HG02763 (cell line): ENCODE data around the gene ARHGAP6.
"Not testable (repeated sequence)": the region's sequence is repeated elsewhere in the genome, so short reads cannot be mapped to it uniquely, and the experiment has no call there.

ENCODE experiments used
- ATAC-seq: cut with Tn5 transposase; IDR thresholded peaks from one replicate; pipeline ENCODE4 v1.9.1; 2021; ENCODE audit warnings: mild to moderate bottlenecking, moderate library complexity; ENCODE audit not compliant: unreplicated experiment

The ARHGAP6 gene

DNA sequence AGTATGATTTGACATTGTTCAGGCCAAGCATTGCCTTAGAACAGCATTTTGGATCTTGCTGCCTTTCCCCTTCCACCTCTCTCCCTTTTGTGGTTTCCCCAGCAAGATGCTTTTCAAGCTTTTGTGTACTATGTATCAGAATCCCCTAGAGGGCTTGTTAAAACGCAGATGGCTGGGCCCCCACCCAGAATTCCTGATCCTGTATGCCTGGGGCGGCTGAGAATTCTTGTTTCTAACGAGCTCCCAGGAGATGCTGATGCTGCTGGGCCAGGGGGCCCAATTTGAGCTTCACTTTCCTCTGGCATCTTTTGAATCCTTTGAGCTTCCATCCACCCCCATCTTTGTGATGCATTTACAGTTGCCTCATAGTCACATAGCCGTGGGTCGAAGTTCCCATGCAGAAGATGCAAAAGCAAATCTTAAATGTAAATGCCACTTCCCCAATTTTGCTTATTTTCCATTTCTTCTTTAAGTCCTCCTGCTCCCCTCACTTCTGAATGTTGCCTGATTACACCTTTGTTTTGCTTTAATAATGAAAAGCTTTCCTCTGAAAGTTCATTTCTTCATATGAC, 536.1 kb downstream of the ARHGAP6 start:
- ATAC-seq = no peak

DNA sequence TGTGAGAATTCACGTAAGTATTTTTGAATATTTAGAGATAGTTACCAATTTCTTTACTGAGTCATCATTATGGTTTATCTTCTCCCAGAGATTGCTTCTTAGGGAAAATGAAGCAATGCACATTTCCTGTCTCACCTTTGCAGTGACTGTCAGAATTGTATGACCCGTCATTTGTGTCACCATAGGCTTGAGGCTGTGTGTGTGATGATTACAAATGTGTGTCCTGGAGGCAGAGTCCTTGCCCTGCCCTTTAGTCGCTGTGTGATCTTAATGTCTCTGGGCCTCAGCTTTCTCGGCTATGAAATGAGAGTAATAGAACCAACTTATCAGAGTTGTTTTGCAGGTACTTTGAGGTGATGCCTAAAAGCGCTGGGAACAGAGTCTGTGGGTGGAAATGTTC, 540.7 kb downstream of the ARHGAP6 start:
- ATAC-seq = no peak

GRCh38 chrX:11124112-11124511, 541.6 kb downstream of the ARHGAP6 start:
- no peak for ATAC-seq

DNA sequence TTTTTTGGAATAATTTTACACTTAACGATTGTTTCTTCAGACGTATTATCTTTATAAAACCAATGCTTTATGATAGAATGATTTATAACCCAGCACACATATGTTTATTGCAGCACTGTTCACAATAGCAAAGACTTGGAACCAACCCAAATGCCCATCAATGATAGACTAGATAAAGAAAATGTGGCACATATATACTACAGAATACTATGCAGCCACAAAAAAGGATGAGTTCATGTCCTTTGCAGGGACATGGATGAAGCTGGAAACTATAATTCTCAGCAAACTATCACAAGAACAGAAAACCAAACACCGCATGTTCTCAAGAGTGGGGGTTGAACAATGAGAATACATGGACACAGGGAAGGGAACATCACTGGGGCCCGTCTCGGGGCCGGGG, 542.6 kb downstream of the ARHGAP6 start:
- not testable (repeated sequence) for ATAC-seq

DNA sequence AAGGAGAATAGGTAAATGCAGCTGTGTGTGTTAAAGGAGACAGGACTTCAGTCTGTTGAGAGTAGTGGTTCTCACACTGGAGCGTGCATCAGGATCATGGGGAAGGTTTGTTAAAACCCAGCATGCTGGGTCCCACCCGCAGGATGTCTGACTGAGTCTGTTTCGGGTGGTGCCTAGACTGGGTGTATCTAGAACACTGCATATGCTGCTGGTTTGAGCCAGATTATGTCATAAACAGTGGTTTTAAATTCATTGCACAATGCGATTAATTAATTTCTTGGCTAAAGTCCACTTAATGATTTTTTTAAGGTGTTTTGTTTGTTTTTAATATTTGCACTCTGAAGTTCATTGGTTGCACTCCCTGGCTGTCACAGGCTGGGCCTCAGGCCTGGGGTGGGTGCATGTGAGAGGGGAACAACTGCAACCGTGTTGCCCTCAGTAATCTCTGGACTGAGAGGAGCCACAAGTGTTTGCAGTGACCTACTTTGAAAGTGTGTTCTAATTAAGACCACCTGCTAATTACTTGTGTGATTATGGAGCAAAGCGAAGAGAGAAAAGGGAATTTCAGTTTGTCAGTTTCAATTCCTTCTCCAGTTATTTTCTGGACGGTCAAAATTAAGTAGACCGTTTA, 546.3 kb downstream of the ARHGAP6 start:
- no peak for ATAC-seq

DNA sequence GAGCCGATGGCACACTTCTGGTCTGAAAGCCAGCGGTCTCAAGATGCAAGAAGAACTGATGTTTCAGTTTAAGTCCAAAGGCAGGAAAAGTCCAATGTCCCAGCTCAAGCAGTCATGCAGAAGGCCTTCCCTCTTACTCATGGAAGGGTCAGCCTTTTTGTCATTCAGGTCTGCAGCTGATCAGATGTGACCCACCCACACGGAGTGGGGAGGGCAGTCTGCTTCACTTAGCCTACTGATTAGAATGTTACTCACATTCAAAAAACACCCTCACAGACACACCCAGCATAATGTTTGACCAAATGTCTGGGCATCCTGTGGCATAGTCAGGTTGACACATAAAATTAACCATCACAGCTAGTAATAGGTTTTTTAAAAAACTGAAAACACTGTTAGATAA, 548.0 kb downstream of the ARHGAP6 start:
- ATAC-seq = no peak

DNA sequence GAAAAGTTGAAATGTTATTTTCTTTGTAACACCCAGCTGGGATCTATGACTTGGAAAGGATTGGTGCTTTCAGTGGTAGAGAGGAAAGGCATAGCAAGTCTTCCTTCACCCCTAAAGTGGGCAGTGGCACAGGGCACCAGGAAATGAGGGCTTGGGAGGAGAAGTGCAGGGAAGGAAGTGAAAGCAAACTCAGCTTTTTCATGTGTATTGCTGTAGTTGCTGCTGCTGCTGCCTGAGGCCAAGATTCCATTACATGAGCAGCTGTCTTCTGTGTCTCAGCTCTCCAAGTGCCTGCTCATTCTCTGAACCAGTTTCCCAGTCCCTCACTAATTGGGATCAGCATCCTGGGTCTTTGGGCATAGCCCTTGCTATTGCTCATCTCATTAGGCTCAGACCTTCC, 552.0 kb downstream of the ARHGAP6 start:
- no peak for ATAC-seq

DNA sequence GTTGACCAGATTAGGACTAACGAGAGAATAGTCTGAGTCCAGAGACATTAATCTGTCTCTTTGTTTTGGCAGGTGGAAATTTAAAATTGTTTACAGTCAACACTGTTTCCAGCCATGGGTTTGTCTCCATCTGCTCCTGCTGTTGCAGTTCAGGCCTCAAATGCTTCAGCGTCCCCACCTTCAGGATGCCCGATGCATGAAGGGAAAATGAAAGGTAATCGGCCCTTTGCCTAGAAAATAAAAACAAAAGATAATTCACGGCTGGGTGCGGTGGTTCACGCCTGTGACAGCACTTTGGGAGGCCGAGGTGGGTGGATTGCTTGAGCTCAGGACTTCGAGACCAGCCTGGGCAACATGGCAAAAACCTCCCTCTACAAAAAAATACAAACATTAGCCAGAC, 553.8 kb downstream of the ARHGAP6 start:
- ATAC-seq = no peak

DNA sequence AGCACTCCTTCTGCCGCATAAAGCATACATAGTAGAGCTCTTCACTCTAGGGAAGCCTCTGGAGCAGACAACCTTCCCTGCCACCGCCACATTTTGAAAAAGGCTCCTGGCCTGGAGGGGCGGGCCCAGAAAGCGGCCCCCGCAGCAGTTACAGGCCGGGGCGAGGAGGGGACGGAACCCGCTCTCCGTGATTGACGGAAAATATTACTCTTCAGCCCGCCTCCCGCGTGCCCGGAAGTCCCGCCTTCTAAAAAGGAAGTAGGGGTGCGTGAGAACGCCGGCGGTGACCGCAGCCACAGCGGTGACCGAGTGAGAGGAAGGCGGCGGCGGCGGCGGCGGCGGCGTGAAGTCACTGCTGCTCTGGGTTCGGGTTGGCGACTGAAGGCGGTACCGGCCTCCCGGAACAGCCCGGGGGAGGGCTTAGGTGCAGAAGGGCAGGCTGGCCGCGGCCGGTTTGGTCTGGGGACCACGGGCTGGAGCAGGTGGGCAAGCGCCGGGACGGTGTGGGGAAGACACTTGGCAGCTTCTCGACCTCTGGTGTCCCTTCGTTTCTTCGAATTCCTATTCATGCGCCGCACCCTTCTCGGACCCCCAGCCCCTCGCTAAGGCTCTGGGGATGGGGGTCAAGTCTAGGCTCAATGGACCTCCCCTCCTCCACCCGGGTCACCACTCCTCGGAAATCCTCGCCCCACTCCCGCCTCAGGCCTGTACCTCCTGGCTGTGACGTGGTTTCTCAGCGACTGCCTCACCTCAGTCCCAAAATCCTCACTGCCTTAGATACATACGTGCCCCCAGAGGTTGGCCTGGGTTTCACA, 554.5 kb downstream of the ARHGAP6 start, which contains the start of gene HCCS:
Gene HCCS, plus strand, starts transcription at position 296 of the 815 bp plus-strand sequence. CDS start 729 bp downstream, outside the sequence.
- peak; percentile 91 for ATAC-seq

- ATAC-seq = no peak
Measured at GRCh38 chrX:11109968-11110367, 555.8 kb downstream of the ARHGAP6 start.

DNA sequence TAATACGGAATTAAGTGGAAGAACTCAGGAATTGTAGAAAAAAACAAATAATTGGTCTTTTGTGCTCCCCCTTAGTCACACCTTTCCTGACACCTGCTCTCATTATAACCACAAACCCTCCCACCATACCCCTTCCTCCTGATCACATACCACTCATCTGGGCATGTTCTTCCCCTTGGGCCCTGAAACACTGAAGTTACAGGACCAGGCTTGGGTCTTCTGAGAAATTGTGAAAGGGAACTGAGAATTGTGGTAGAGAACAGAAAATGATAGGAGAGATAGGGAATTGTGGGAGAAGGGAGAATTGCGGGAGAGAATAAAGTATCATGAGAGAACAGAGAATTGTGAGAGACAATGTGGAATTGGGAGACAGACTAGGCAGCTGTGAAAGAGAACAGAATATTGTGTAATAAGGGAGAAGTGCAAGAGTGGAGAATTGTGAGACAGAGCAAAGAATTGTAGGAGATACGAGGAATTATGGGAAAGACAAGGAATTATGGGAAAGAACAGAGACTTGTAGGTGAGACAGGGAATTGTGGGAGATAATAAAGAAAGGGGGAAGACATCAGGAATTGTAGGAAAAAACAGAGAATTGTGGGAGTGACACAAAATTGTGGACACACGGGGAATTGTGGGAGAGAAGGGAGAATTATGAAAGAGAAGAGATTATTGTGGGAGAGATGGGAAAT, 557.3 kb downstream of the ARHGAP6 start:
- no peak for ATAC-seq

GRCh38 chrX:11105080-11105479, 560.6 kb downstream of the ARHGAP6 start:
- no peak for ATAC-seq

DNA sequence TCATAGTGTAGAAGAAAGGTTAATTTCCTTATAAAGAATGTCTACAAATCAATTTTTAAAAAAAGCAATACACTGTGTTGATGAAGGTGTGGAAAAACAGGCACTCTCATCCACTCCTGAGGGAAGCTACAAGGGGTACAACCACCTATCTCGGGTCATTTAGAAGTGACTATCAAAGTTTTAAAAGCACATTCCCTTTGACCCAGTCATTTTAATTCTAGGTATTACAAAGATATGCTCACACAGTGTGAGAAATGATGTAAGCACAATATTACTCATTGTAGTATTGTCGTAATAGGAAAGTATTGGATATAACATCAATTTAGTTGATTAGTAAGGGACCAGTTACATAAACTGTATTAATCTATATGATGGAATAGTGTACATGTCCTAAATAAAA, 562.0 kb downstream of the ARHGAP6 start:
- no peak for ATAC-seq

GRCh38 chrX:11103006-11103405, 562.7 kb downstream of the ARHGAP6 start:
- no peak for ATAC-seq

DNA sequence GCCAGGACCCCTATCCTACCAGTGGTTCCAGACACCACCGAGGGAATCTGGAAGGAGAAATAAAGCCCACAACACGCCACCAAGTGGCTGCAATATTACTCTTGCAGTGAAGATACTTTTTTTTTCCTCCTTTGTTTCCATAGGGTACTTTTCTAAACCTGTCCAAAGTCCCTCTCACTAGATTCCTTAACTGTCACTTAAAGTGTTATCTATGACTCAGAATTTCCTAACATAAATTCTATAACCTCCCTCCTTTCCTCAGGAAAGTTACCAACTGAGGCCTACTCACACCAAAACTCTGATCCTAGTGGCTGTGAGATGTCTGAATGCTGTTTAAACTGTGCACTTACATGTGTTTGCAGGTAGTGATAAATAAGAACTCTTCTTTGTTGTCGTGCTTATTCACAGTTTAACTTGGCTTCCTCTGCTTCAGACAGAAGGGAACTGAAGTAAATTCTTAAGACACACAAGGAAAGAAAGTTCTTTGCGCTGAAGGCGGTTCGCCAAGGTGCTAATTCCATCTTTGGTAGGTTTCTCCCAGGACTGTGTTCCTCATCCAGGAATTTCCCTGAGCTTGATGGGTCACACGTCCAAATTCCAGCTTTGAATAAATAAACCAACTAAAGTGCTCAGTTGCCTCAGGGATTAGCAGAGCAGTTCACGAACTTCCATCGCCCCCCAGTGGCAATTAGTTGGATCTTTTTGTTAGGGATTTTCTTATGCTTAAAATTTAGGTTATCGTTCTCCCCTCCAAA, 565.3 kb downstream of the ARHGAP6 start:
- ATAC-seq = no peak

DNA sequence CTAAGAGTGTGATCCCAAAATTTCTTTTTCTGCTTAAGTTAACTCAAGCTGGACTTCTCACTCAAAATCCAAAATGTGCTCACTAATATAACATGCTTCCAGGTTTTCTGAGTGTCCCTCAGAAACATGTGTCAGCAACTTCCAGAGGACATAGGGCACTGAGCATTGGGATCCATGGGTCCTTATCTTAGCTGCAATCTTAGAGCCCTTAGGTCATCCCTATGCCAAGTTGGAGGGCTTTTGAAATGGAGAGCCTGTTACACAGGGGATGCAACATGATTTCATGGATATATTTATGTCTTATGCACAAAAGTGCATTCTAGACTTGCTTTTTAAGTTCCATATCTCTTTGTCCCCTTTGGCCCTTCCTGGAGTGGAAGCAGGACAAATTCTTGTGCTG, 566.3 kb downstream of the ARHGAP6 start:
- no peak for ATAC-seq

DNA sequence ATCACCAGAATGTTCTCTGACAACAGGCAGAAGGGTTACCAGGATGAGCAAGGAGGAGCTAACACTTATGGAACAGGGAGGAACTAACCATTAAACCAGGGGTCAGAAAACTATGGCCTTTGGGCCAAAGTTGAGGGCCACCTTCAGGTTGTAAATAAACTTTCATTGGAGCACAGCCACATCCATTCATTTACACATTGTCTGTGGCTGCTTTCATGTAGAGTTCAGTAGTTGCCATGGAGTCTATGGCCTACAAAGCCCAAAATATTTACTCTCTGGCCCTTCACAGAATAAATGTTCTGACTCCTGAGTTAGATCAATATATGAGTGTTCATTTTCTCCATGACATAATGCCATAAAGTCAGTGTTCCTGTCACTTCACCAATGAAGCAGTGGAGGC, 567.8 kb downstream of the ARHGAP6 start:
- ATAC-seq = no peak

DNA sequence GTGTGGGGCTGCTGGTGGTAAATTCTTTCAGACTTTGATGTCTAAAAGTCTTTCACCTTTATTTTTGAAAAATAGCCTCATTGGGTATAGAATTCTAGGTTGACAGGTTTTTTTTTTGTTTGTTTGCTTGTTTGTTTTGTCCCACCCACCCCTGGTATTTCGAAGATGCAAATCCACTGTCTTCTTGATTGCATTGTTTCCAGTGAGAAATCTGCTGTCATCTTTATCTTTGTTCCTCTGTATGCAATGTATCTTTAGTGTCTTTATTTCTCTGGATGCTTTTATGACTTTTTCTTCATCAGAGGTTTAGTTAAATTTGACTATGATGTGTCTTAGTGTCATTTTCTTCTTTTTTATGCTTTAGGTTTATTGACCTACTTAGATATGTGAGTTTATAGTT, 575.9 kb downstream of the ARHGAP6 start:
- ATAC-seq = no peak
